ENCODE data around the gene KRTAP10-8. TPM values are rescaled to one million over a fixed set of nuclear protein-coding genes. Genes with fewer than 3 reads are reported as not detected.
"Not testable (repeated sequence)": the region's sequence is repeated elsewhere in the genome, so short reads cannot be mapped to it uniquely, and the experiment has no call there.

The KRTAP10-8 gene
- total RNA-seq, 1 experiment from 2014 or later, result not detected

DNA sequence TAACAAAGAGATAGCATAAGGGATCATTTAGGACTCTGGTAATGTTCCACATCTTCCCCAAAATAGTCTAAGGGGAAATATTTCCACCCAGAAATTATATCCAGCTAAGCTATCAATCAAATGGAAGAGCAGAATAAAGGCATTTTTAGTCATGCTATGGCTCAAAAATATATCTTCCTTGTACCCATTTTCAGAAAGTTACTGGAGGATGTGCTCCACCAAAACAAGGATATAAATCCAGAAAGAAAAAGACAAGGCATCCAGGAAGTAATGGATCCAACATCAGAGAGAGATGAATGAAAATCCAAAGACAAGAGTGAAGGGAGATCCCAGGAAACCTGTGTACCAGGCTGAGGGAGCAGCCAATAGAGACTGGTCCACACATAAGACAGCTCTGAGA lies 2.7 kb upstream of the KRTAP10-8 start:
- CTCF ChIA-PET, result no interaction called here
- Histone ChIP-seq H3K4me2 (ENCODE audit: low read length) (no peak overlapping the region), H3K4me3 (ENCODE audit: low read length) (no peak overlapping the region), H3K36me3 (ENCODE audit: low read depth, low read length) (no peaks in the 10 kb centered on the region), H3K9me2 (replicated peaks; ENCODE audit: low read length) (no peaks in the 10 kb centered on the region), H3K9ac (ENCODE audit: low read length) (no peak overlapping the region), H2AFZ (ENCODE audit: low read length) (no peak overlapping the region), H3F3A (ENCODE audit: low read length, unreplicated experiment) (no peaks in the 10 kb centered on the region), H4K20me1 (ENCODE audit: low read length) (no peaks in the 10 kb centered on the region), H3K27ac (ENCODE audit: low read length) (no peak overlapping the region), H3K9me3 (ENCODE audit: low read length) (0 out of 2 replicates have a peak, but pooled peaks cover 3% of the 10 kb centered on the region), H3K27me3 (ENCODE audit: low read length) (no peaks in the 10 kb centered on the region), H3K4me1 (ENCODE audit: insufficient read depth, low read length) (no peaks in the 10 kb centered on the region), H3K79me2 (ENCODE audit: low read length) (no peaks in the 10 kb centered on the region)
- intact Hi-C loops (cut with micrococcal nuclease), result no loop called here
- DNase-seq (no peak), ATAC-seq (no peak)
- BruUV-seq (replicated peaks), result no TSS peak
- POLR2A ChIA-PET (ENCODE audit: unreplicated experiment), result no interaction called here
- no peak for TF ChIP-seq EZH2phosphoT487 (IDR thresholded peaks at IDR 0.05; ENCODE audit: borderline replicate concordance, low read length)
- TF ChIP-seq, protein P1, sequence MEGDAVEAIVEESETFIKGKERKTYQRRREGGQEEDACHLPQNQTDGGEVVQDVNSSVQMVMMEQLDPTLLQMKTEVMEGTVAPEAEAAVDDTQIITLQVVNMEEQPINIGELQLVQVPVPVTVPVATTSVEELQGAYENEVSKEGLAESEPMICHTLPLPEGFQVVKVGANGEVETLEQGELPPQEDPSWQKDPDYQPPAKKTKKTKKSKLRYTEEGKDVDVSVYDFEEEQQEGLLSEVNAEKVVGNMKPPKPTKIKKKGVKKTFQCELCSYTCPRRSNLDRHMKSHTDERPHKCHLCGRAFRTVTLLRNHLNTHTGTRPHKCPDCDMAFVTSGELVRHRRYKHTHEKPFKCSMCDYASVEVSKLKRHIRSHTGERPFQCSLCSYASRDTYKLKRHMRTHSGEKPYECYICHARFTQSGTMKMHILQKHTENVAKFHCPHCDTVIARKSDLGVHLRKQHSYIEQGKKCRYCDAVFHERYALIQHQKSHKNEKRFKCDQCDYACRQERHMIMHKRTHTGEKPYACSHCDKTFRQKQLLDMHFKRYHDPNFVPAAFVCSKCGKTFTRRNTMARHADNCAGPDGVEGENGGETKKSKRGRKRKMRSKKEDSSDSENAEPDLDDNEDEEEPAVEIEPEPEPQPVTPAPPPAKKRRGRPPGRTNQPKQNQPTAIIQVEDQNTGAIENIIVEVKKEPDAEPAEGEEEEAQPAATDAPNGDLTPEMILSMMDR (conservative IDR thresholded peaks at IDR 0.05; ENCODE audit: low read depth, low read length), result no peak
- TF ChIP-seq EZH2 (IDR thresholded peaks at IDR 0.05; ENCODE audit: low read length, unreplicated experiment), result no peak

DNA sequence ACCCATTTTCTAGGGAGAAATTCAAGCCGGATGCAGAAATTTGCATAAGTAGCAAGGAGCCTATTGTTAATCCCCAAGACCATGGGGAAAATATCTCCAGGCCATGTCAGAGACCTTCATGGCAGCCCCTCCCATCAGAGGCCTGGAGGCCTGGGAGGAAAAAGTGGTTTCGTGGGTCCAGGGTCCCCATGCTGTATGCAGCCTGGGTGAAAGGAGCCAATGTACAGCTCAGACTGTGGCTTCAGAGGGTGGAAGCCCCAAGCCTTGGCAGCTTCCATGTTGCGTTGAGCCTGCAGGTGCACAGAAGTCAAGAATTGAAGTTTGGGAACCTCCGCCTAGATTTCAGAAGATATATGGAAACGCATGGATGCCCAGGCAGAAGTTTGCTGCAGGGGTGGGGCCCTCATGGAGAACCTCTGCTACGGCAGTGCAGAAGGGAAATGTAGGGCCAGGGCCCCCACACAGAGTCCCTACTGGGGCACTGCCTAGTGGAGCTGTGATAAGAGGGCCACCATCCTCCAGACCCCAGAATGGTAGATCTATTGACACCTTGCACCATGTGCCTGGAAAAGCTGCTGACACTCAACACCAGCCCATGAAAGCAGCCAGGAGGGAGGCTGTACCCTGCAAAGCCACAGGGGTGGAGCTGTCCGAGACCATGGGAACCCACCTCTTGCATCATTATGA lies 1.6 kb upstream of the KRTAP10-8 start:
- POLR2A ChIA-PET (ENCODE audit: unreplicated experiment); H3K27me3 ChIP-seq (ENCODE audit: low read length); H3K4me3 ChIP-seq (ENCODE audit: low read length); H3K9me2 ChIP-seq (replicated peaks; ENCODE audit: low read length); BruUV-seq (replicated peaks); DNase-seq; H3K27ac ChIP-seq (ENCODE audit: low read length); H3K4me2 ChIP-seq (ENCODE audit: low read length); H2AFZ ChIP-seq (ENCODE audit: low read length); H3K36me3 ChIP-seq (ENCODE audit: low read depth, low read length); H4K20me1 ChIP-seq (ENCODE audit: low read length); ATAC-seq; H3F3A ChIP-seq (ENCODE audit: low read length, unreplicated experiment); intact Hi-C loops (cut with micrococcal nuclease); CTCF ChIA-PET; H3K4me1 ChIP-seq (ENCODE audit: insufficient read depth, low read length); H3K9me3 ChIP-seq (ENCODE audit: low read length); H3K9ac ChIP-seq (ENCODE audit: low read length); H3K79me2 ChIP-seq (ENCODE audit: low read length): not testable (repeated sequence)

DNA sequence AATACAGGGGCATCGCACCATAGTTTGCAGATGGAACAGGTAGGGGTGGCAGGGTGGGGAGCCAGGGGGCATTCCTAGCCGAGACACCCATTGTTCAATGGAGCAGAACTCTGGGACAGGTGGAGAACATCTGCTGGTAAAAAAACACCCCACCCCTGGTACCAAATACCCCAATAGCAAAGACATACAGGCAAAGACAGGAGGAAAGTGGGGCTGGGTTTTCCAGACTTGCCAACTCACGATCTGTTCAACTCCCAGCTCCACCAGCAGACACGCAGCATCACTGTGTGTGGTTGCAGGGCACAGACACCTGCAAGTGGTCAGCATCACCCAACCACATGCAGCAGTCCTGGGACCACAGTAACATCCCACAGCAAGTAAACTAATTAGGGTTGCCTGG lies 328 bp upstream of the KRTAP10-8 start:
- CTCF ChIA-PET, result no interaction called here
- intact Hi-C loops (cut with micrococcal nuclease), result no loop called here
- no peaks in the 10 kb centered on the region for H3K4me1 ChIP-seq (ENCODE audit: insufficient read depth, low read length)
- TF ChIP-seq, protein P1 (conservative IDR thresholded peaks at IDR 0.05; ENCODE audit: low read depth, low read length), result no peak
- TF ChIP-seq EZH2 (IDR thresholded peaks at IDR 0.05; ENCODE audit: low read length, unreplicated experiment) (no peak), EZH2phosphoT487 (IDR thresholded peaks at IDR 0.05; ENCODE audit: borderline replicate concordance, low read length) (no peak)
- H3K79me2 ChIP-seq (ENCODE audit: low read length), result no peaks in the 10 kb centered on the region
- H4K20me1 ChIP-seq (ENCODE audit: low read length), result no peaks in the 10 kb centered on the region
- ATAC-seq, result no peak
- H3K27me3 ChIP-seq (ENCODE audit: low read length), result no peaks in the 10 kb centered on the region
- no peak overlapping the region for H3K4me2 ChIP-seq (ENCODE audit: low read length)
- no peak overlapping the region for H3K27ac ChIP-seq (ENCODE audit: low read length)
- POLR2A ChIA-PET (ENCODE audit: unreplicated experiment), result no interaction called here
- H3K9me3 ChIP-seq (ENCODE audit: low read length), result 0 out of 2 replicates have a peak, but pooled peaks cover 3% of the 10 kb centered on the region
- no TSS peak for BruUV-seq (replicated peaks)
- H3K36me3 ChIP-seq (ENCODE audit: low read depth, low read length), result no peaks in the 10 kb centered on the region
- no peak for DNase-seq
- H3K9me2 ChIP-seq (replicated peaks; ENCODE audit: low read length), result no peaks in the 10 kb centered on the region
- H2AFZ ChIP-seq (ENCODE audit: low read length), result no peak overlapping the region
- H3K4me3 ChIP-seq (ENCODE audit: low read length), result no peak overlapping the region
- H3F3A ChIP-seq (ENCODE audit: low read length, unreplicated experiment), result no peaks in the 10 kb centered on the region
- H3K9ac ChIP-seq (ENCODE audit: low read length), result no peak overlapping the region
